Tibial artery (tissue), 4 donors: ENCODE results near the gene RND1.

Source experiments
- DNase-seq, 2 donors: peaks; one replicate each; pipeline ENCODE4 v3.0.0-alpha.2; 2019
- H3K27ac ChIP-seq, 2 donors: fragments of 200-600 bp; sonication (generic) in 1 of 2; 1 replicate in 1 of 2; 2 replicates in 1 of 2; pipeline ENCODE4 v1.5.1; 2018 to 2019; ENCODE audit warnings: mild to moderate bottlenecking in 1 of 2
- H3K27me3 ChIP-seq, 2 donors: fragments of 200-600 bp; sonication (generic) in 1 of 2; one replicate each; pipeline versions ENCODE4 v1.5.1 to v1.6.0; 2016 to 2019
- H3K36me3 ChIP-seq, 3 donors: fragments of 200-600 bp; sonication (generic) in 2 of 3; one replicate each; pipeline ENCODE4 v1.5.1; 2016 to 2019; ENCODE audit warnings: mild to moderate bottlenecking in 2 of 3
- H3K4me1 ChIP-seq, 4 donors: fragments of 200-600 bp; sonication (generic) in 2 of 4; 1 replicate in 3 of 4; 2 replicates in 1 of 4; pipeline ENCODE4 v1.5.1; 2016 to 2019
- H3K4me3 ChIP-seq, 2 donors: fragments of 200-600 bp; sonication (generic) in 1 of 2; 1 replicate in 1 of 2; 2 replicates in 1 of 2; pipeline ENCODE4 v1.5.1; 2018 to 2019; ENCODE audit warnings: mild to moderate bottlenecking in 2 of 2
- H3K9me3 ChIP-seq, 3 donors: fragments of 200-600 bp; sonication (generic) in 1 of 3; one replicate each; pipeline ENCODE4 v1.5.1; 2016 to 2019
- intact Hi-C: fragments of 100-400 bp; cut with DNase I; formaldehyde crosslinking; loops from one replicate; pipeline ENCODE4 v1.15.0; 2023; ENCODE audit warnings: low total_unique reads
- TF ChIP-seq, protein P1 (sequence below), 2 experiments: fragments of 200-600 bp in 1 of 2; fragments of 450-650 bp in 1 of 2; IDR thresholded peaks; one replicate each; pipeline ENCODE4 v1.5.1; 2017 to 2019; ENCODE audit warnings: antibody characterized with exemption in 2 of 2, mild to moderate bottlenecking in 1 of 2, moderate library complexity in 1 of 2

RND1 gene

DNA sequence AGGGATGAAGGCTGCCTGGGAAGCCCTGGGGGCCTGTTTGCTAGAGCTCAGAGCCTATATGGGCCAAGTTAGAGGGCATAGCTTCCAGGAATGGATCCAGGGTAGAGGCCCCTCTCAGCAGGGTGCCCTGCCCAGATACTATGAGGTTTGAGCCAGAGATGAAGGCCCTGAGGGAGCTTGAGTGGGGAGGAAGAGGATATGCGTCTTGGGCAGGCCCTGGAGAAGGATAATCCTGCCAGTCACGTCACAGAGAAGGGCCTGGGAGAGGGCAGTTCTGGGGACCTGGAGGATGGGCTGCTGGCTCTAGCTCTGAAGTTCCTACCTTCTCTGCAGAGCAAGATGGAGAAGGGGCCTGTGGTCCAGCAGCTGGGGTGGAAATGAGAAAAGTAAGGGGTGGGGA lies 53.3 kb downstream of the RND1 start:
- H3K9me3 ChIP-seq: no peaks in the 10 kb centered on the region
- H3K36me3 ChIP-seq: no peaks in the 10 kb centered on the region
- H3K4me3 ChIP-seq: no peak overlapping the region
- no peaks in the 10 kb centered on the region for H3K27me3 ChIP-seq
- intact Hi-C loops: no loop called here
- H3K4me1 ChIP-seq: peaks cover 0 to 34% (median 18%) of the 10 kb centered on the region in 4 donors
- TF ChIP-seq, protein P1, sequence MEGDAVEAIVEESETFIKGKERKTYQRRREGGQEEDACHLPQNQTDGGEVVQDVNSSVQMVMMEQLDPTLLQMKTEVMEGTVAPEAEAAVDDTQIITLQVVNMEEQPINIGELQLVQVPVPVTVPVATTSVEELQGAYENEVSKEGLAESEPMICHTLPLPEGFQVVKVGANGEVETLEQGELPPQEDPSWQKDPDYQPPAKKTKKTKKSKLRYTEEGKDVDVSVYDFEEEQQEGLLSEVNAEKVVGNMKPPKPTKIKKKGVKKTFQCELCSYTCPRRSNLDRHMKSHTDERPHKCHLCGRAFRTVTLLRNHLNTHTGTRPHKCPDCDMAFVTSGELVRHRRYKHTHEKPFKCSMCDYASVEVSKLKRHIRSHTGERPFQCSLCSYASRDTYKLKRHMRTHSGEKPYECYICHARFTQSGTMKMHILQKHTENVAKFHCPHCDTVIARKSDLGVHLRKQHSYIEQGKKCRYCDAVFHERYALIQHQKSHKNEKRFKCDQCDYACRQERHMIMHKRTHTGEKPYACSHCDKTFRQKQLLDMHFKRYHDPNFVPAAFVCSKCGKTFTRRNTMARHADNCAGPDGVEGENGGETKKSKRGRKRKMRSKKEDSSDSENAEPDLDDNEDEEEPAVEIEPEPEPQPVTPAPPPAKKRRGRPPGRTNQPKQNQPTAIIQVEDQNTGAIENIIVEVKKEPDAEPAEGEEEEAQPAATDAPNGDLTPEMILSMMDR (IDR thresholded peaks at IDR 0.05): no peak
- DNase-seq: no peak
- H3K27ac ChIP-seq: no peak overlapping the region

DNA sequence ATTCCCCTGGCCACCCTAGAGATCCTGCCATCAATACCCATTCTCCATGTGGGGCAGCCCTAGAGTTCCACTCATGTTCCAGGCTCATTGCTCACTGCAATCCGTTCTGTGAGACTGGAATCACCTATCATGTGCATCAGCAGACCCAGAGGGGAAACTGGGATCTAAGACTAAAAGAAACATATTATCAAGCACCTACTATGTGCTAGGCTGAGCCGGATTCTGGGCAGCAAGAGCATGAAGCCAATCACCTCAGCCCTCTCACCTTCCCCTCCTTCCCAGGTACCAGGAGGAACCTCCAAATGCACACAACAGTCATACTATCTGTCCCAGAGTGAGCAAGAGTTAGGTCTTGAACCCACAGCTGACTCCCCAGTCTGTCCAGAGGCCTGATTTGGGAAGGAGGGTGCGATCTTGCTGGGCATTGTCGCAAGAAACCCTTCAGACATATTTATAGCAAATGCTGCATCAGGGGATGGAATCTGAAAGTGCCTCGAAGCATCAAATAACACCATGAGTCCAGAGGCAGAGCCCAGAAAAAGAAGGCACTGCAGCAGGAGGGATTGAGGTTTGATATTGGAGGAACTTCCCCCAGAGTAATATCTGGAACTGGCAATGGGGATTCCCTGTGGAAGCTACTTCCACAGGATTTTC lies 54.1 kb downstream of the RND1 start:
- no peak overlapping the region for H3K4me3 ChIP-seq
- TF ChIP-seq, protein P1 (IDR thresholded peaks at IDR 0.05): no peak
- intact Hi-C loops: no loop called here
- peak overlapping the region in 1 of 2 donors; percentile 4 for H3K27ac ChIP-seq
- no peaks in the 10 kb centered on the region for H3K27me3 ChIP-seq
- no peaks in the 10 kb centered on the region for H3K9me3 ChIP-seq
- DNase-seq: no peak
- no peaks in the 10 kb centered on the region for H3K36me3 ChIP-seq
- peaks cover 0 to 33% (median 17%) of the 10 kb centered on the region in 4 donors for H3K4me1 ChIP-seq

DNA sequence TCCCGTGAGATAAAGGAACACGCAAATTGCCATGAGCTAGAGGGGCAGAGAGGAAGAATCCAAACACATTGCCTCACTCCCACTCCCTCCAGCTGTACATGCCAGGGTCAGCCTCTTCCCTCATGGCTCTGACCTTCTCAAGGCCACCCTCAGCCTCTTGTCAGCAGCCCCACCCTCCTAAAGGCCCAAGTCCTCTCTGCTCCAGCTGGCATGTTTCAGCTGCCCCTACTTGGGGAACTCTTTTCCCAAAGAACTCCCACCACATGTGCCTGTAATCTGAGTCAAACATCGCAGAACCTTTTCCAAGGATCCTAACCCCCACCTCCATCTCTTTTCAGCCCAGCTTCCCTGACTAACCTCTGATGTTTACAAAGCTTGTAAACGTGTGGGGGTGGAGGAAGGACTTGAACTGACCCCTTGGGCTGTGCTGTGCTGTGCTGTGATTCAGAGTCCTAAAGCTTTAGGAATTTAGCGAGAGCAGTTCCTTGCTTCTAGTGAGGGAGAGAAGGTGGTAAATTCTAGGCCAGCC lies 54.7 kb downstream of the RND1 start:
- H3K4me1 ChIP-seq: peaks cover 0 to 27% (median 12%) of the 10 kb centered on the region in 4 donors
- H3K36me3 ChIP-seq: no peaks in the 10 kb centered on the region
- TF ChIP-seq, protein P1 (IDR thresholded peaks at IDR 0.05): no peak
- H3K9me3 ChIP-seq: no peaks in the 10 kb centered on the region
- intact Hi-C loops: no loop called here
- peak overlapping the region in 1 of 2 donors; percentile 4 for H3K27ac ChIP-seq
- no peaks in the 10 kb centered on the region for H3K27me3 ChIP-seq
- no peak overlapping the region for H3K4me3 ChIP-seq
- no peak for DNase-seq

DNA sequence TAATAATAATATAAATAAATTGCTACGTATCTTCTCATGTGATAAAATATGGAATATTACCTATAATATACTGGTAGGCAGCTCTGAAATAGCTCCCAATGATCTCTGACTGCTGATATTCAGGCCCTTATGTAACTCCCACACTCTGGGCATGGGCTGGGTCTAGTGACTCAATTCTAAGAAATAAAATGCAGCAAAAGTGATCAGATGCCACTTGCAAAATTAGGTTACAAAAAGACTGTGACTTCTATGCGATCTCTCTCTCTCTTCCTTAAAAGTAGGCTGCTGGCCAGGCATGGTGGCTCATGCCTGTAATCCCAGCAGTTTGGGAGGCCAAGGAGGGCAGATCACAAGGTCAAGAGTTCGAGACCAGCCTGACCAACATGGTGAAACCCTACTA lies 57.7 kb downstream of the RND1 start:
- intact Hi-C loops: no loop called here
- Histone ChIP-seq H3K27me3 (no peaks in the 10 kb centered on the region), H3K9me3 (no peaks in the 10 kb centered on the region), H3K27ac (no peak overlapping the region), H3K4me1 (peaks cover 0 to 12% (median 0%) of the 10 kb centered on the region in 4 donors), H3K4me3 (no peak overlapping the region), H3K36me3 (no peaks in the 10 kb centered on the region)
- TF ChIP-seq, protein P1 (IDR thresholded peaks at IDR 0.05): no peak
- DNase-seq: no peak
